ENCODE results near the gene PODXL. TPM values are rescaled to one million over a fixed set of nuclear protein-coding genes. Genes with fewer than 3 reads are reported as not detected.

PODXL gene
- total RNA-seq, 6 experiments from 2014 or later, result 10.4 to 23.2 (median 21.3) TPM

DNA sequence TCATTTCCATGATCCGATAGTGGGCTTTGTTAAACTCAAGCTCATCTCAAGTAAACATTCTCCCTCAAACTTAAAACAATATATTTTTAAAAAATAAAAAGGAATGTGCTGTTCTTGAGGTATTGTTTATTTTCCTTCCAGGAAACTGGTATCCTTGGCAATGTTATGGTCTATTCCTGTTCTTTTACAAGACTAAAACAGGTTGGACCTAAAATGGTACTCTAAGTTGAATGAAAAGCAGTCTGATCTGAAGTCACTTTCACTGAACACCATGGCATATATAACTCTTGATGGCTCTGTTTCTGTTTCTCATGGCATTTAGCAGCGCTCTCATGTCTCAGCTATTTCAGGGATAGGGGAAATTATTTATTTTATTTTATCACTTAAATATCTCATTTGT is 70.1 kb downstream of the PODXL start:
- DNase-seq, result no peak
- TF ChIP-seq, protein P1, sequence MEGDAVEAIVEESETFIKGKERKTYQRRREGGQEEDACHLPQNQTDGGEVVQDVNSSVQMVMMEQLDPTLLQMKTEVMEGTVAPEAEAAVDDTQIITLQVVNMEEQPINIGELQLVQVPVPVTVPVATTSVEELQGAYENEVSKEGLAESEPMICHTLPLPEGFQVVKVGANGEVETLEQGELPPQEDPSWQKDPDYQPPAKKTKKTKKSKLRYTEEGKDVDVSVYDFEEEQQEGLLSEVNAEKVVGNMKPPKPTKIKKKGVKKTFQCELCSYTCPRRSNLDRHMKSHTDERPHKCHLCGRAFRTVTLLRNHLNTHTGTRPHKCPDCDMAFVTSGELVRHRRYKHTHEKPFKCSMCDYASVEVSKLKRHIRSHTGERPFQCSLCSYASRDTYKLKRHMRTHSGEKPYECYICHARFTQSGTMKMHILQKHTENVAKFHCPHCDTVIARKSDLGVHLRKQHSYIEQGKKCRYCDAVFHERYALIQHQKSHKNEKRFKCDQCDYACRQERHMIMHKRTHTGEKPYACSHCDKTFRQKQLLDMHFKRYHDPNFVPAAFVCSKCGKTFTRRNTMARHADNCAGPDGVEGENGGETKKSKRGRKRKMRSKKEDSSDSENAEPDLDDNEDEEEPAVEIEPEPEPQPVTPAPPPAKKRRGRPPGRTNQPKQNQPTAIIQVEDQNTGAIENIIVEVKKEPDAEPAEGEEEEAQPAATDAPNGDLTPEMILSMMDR (IDR thresholded peaks at IDR 0.05), result no peak
- H3K9me3 Mint-ChIP-seq, result no peaks in the 10 kb centered on the region
- peaks cover 30% of the 10 kb centered on the region for H3K4me1 Mint-ChIP-seq (ENCODE audit: low read depth)
- no peaks in the 10 kb centered on the region for H3K27me3 Mint-ChIP-seq (ENCODE audit: insufficient read depth)
- H3K4me3 Mint-ChIP-seq, result no peak overlapping the region
- no peaks in the 10 kb centered on the region for H3K36me3 Mint-ChIP-seq (ENCODE audit: low read depth)
- H3K27ac Mint-ChIP-seq, result peak overlapping the region; percentile 19; the same call in 1 of the 2 replicates

GRCh38 chr7:131483586-131483985 is 72.8 kb downstream of the PODXL start:
- no peak overlapping the region for H3K4me3 Mint-ChIP-seq
- TF ChIP-seq, protein P1 (IDR thresholded peaks at IDR 0.05), result no peak
- no peaks in the 10 kb centered on the region for H3K36me3 Mint-ChIP-seq (ENCODE audit: low read depth)
- no peaks in the 10 kb centered on the region for H3K9me3 Mint-ChIP-seq
- H3K27me3 Mint-ChIP-seq (ENCODE audit: insufficient read depth), result no peaks in the 10 kb centered on the region
- no peak for DNase-seq
- no peak overlapping the region for H3K27ac Mint-ChIP-seq
- H3K4me1 Mint-ChIP-seq (ENCODE audit: low read depth), result peaks cover 24% of the 10 kb centered on the region

- TF ChIP-seq, protein P1 (IDR thresholded peaks at IDR 0.05), result no peak
- Mint-ChIP-seq H3K9me3 (no peaks in the 10 kb centered on the region), H3K27me3 (ENCODE audit: insufficient read depth) (no peaks in the 10 kb centered on the region), H3K4me3 (no peak overlapping the region), H3K36me3 (ENCODE audit: low read depth) (no peaks in the 10 kb centered on the region), H3K27ac (no peak overlapping the region), H3K4me1 (ENCODE audit: low read depth) (peaks cover 24% of the 10 kb centered on the region)
- DNase-seq, result no peak
These were observed 73.6 kb downstream of the PODXL start for GRCh38 chr7:131482800-131483199.

DNA sequence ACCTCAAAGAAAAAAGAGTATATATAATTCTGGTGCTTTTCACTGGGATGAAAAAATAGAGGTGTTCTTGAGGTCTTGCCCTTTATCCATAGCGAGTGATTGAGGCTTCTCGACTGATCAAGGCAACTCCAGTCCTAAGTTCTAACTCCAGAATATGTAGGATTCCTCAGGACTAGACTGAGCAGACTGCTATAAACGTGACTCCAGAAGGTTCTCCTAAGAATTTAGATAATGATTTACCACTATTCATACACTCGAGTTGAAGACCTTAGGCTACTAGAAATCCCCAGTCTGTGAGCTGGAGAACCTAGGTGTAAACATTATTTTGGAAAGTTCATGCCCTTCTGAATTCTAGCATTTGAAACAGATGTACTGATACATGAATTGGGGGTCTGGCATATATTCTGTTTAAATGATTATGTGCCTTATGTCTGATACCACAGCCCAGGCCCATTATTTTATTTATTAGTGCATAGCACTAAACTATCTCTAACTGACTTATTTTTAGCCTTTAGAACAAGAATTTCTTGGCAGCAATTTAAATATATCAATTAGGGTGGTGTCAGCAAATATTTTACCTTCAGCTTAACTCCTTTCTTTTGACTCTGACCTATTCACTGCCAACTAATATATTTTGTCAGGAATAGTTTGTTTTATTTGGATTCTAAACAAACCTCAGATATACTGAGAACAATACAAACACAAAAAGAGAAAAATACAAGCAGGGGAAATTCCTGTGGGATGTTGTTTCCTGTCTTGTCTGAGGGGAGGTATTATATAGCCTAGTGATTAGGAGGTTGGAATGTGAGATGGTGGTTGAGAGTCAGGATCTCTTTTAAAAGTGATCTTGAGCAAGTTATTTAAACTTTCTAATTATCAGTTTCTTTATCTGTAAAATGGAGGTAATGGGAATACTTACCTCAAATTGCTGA is 75.8 kb downstream of the PODXL start:
- Mint-ChIP-seq H3K4me3 (no peak overlapping the region; the same call in 1 of the 2 replicates), H3K27me3 (ENCODE audit: insufficient read depth) (no peaks in the 10 kb centered on the region), H3K36me3 (ENCODE audit: low read depth) (no peaks in the 10 kb centered on the region), H3K4me1 (ENCODE audit: low read depth) (peaks cover 17% of the 10 kb centered on the region), H3K9me3 (no peaks in the 10 kb centered on the region), H3K27ac (peak overlapping the region; percentile 57)
- DNase-seq, result peak; percentile 30
- TF ChIP-seq, protein P1 (IDR thresholded peaks at IDR 0.05), result no peak

DNA sequence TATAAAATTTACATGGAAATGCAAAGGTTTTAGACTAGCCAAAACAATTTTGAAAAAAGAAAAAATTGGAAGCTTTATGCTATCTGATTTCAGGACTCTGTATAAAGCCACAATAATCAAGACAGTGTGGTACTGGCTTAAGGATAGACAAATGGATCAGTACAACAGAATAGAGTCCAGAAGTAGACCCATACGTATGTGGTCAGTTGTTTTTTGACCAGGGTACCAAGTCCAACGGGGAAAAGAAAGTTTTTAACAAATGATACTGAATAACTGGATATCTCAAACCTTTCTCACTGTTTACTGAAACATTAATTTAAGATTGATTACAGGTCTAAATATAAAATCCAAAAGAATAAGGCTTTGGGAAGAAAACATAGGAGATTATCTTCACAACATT is 79.7 kb downstream of the PODXL start:
- Mint-ChIP-seq H3K36me3 (ENCODE audit: low read depth) (peaks cover 22% of the 10 kb centered on the region), H3K9me3 (no peaks in the 10 kb centered on the region), H3K4me3 (no peak overlapping the region), H3K4me1 (ENCODE audit: low read depth) (peaks cover 16% of the 10 kb centered on the region), H3K27ac (no peak overlapping the region), H3K27me3 (ENCODE audit: insufficient read depth) (no peaks in the 10 kb centered on the region)
- TF ChIP-seq, protein P1 (IDR thresholded peaks at IDR 0.05), result no peak
- DNase-seq, result no peak
